ENCODE results near the gene NPAT. TPM values are rescaled to one million over a fixed set of nuclear protein-coding genes. Genes with fewer than 3 reads are reported as not detected.

The NPAT gene
- polyA plus RNA-seq, 1 donor (not counting 4 experiments of a cell fraction or from before 2014, with no cell fraction given), result 8.0 TPM

DNA sequence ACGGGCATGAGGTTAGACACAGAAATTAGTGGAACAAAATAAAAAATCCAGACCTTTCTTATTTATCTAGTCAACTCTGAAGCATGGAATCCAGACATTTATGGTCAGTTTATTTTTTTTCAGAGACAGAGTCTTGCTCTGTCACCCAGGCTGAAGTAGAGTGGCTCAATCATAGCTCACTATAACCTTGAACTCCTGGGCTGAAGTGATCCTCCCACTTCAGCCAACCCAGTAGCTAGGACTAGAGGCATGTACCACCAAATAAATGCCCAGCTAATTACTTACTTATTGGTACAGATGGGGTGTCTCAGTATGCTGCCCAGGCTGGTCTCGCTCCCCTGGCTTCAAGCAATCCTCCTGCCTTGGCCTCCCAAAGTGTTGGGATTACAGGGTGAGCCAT lies 8.7 kb downstream of the NPAT start:
- DNase-seq (ENCODE audit: low read depth, low spot score) (no peak), FAIRE-seq (no peak)
- Histone ChIP-seq H3K4me3 (ENCODE audit: control insufficient read depth in 2 of 3, extremely low read depth in 1 of 3, insufficient read depth in 2 of 3, low read depth in 1 of 3, low read length in 3 of 3) (no peak overlapping the region), H3K9me3 (ENCODE audit: control insufficient read depth, low read depth, low read length) (no peaks in the 10 kb centered on the region), H3K9me1 (ENCODE audit: control insufficient read depth, extremely low read depth, insufficient read depth, low read length) (no peaks in the 10 kb centered on the region), H3K36me3 (ENCODE audit: control insufficient read depth in 2 of 2, extremely low read depth in 1 of 2, insufficient read depth in 2 of 2, low read length in 2 of 2) (peaks cover 0 to 5% of the 10 kb centered on the region in 2 experiments), H3K4me2 (ENCODE audit: control insufficient read depth, extremely low read depth, insufficient read depth, low read depth, low read length) (no peak overlapping the region), H3K4me1 (ENCODE audit: control insufficient read depth, extremely low read depth, insufficient read depth, low read length) (peaks cover 3% of the 10 kb centered on the region), H3K27ac (ENCODE audit: control insufficient read depth, insufficient read depth, low read length) (no peak overlapping the region), H2AFZ (ENCODE audit: control insufficient read depth, low read length) (no peak overlapping the region), H4K20me1 (ENCODE audit: control insufficient read depth, extremely low read depth, insufficient read depth, low read length) (peaks cover 3% of the 10 kb centered on the region), H3K27me3 (ENCODE audit: control insufficient read depth, extremely low read depth, insufficient read depth, low read length) (no peaks in the 10 kb centered on the region), H3K79me2 (ENCODE audit: control insufficient read depth, insufficient read depth, low read length) (peaks cover 64% of the 10 kb centered on the region), H3K9ac (ENCODE audit: control insufficient read depth, extremely low read depth, insufficient read depth, low read length) (no peak overlapping the region)
- dilution Hi-C loops (cut with MboI; ENCODE audit: extremely low pct_ligation_motif_present, low sequenced_read_pairs), result no loop called here
- TF ChIP-seq, protein P1, sequence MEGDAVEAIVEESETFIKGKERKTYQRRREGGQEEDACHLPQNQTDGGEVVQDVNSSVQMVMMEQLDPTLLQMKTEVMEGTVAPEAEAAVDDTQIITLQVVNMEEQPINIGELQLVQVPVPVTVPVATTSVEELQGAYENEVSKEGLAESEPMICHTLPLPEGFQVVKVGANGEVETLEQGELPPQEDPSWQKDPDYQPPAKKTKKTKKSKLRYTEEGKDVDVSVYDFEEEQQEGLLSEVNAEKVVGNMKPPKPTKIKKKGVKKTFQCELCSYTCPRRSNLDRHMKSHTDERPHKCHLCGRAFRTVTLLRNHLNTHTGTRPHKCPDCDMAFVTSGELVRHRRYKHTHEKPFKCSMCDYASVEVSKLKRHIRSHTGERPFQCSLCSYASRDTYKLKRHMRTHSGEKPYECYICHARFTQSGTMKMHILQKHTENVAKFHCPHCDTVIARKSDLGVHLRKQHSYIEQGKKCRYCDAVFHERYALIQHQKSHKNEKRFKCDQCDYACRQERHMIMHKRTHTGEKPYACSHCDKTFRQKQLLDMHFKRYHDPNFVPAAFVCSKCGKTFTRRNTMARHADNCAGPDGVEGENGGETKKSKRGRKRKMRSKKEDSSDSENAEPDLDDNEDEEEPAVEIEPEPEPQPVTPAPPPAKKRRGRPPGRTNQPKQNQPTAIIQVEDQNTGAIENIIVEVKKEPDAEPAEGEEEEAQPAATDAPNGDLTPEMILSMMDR (optimal IDR thresholded peaks at IDR 0.05 in 1 of 3, IDR thresholded peaks at IDR 0.05 in 1 of 3, conservative IDR thresholded peaks at IDR 0.05 in 1 of 3; ENCODE audit: extremely low read depth in 1 of 3, insufficient read depth in 2 of 3, low read length in 3 of 3), result no peak
- no peak for TF ChIP-seq EZH2 (IDR thresholded peaks at IDR 0.05; ENCODE audit: low read length)

DNA sequence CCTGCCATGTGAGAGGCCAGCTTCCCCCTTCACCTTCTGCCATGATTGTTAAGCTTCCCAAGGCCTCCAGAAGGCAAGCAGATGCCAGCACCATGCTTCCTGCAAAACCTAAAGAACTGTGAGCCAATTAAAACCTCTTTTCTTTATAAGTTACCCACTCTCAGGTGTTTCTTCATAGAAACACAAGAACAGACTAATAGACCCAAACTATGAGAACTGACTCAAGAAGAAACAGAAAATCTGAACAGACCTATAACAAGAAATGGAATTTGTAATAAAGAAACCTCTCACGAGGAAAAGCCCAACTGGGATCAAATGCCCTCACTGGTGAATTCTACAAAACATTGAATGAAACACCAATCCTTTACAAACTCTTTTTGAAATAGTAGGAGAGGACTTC lies 12.0 kb downstream of the NPAT start:
- no peaks in the 10 kb centered on the region for H3K9me1 ChIP-seq (ENCODE audit: control insufficient read depth, extremely low read depth, insufficient read depth, low read length)
- no peak for DNase-seq (ENCODE audit: low read depth, low spot score)
- no peak overlapping the region for H3K27ac ChIP-seq (ENCODE audit: control insufficient read depth, insufficient read depth, low read length)
- H3K27me3 ChIP-seq (ENCODE audit: control insufficient read depth, extremely low read depth, insufficient read depth, low read length), result no peaks in the 10 kb centered on the region
- peaks cover 9% of the 10 kb centered on the region for H3K9me3 ChIP-seq (ENCODE audit: control insufficient read depth, low read depth, low read length)
- H3K4me3 ChIP-seq (ENCODE audit: control insufficient read depth in 2 of 3, extremely low read depth in 1 of 3, insufficient read depth in 2 of 3, low read depth in 1 of 3, low read length in 3 of 3), result no peak overlapping the region
- no peak for FAIRE-seq
- TF ChIP-seq EZH2 (IDR thresholded peaks at IDR 0.05; ENCODE audit: low read length), result no peak
- TF ChIP-seq, protein P1 (optimal IDR thresholded peaks at IDR 0.05 in 1 of 3, IDR thresholded peaks at IDR 0.05 in 1 of 3, conservative IDR thresholded peaks at IDR 0.05 in 1 of 3; ENCODE audit: extremely low read depth in 1 of 3, insufficient read depth in 2 of 3, low read length in 3 of 3), result no peak
- H3K4me1 ChIP-seq (ENCODE audit: control insufficient read depth, extremely low read depth, insufficient read depth, low read length), result no peaks in the 10 kb centered on the region
- H3K79me2 ChIP-seq (ENCODE audit: control insufficient read depth, insufficient read depth, low read length), result peaks cover 52% of the 10 kb centered on the region
- no peak overlapping the region for H2AFZ ChIP-seq (ENCODE audit: control insufficient read depth, low read length)
- no peak overlapping the region for H3K4me2 ChIP-seq (ENCODE audit: control insufficient read depth, extremely low read depth, insufficient read depth, low read depth, low read length)
- H3K9ac ChIP-seq (ENCODE audit: control insufficient read depth, extremely low read depth, insufficient read depth, low read length), result no peak overlapping the region
- no peaks in the 10 kb centered on the region for H4K20me1 ChIP-seq (ENCODE audit: control insufficient read depth, extremely low read depth, insufficient read depth, low read length)
- dilution Hi-C loops (cut with MboI; ENCODE audit: extremely low pct_ligation_motif_present, low sequenced_read_pairs), result no loop called here
- H3K36me3 ChIP-seq (ENCODE audit: control insufficient read depth in 2 of 2, extremely low read depth in 1 of 2, insufficient read depth in 2 of 2, low read length in 2 of 2), result peaks cover 15 to 19% of the 10 kb centered on the region in 2 experiments

Measured in keratinocyte (primary cell).